Measurements from ENCODE around the gene CCDC182.

Gene CCDC182

DNA sequence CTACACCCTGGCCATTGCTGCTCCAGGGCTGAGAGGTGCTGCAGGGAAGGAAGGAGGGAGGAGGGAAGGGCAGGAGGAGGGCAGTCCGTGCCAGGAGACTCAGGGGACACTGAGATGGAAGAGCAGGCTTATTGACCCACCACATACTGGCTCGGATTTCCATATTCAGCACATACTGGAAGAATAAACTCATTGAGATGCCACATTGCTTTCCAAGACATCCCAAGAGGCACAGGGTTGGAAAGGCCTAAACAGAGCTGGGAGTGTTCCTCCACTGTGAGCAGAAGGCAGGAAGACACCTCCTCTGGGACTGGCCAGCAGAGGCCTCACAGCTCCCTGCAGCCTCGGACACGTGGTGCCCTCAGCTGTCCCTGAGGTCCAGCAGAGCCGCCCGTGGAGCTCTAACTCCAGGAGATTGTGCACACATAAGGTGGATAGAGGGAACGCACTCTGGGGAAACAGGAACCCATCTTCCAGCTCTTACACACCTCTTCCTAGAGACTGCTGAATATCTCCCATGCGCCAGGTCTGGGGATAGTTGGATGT lies 17.4 kb downstream of the CCDC182 start:
- Histone ChIP-seq H3K27ac (ENCODE audit: low read depth, low read length, poor library complexity, severe bottlenecking) (no peak overlapping the region), H3K79me2 (ENCODE audit: insufficient read depth, low read length) (no peaks in the 10 kb centered on the region), H3K4me3 (ENCODE audit: low read depth, low read length, poor library complexity, severe bottlenecking) (no peak overlapping the region), H2AFZ (ENCODE audit: low read length) (no peak overlapping the region), H3K9ac (ENCODE audit: low read length) (no peak overlapping the region), H3K4me1 (ENCODE audit: insufficient read depth, low read length, severe bottlenecking) (no peaks in the 10 kb centered on the region), H3K27me3 (ENCODE audit: insufficient read depth, low read length) (no peaks in the 10 kb centered on the region; the same call in 1 of the 2 replicates), H3K9me2 (ENCODE audit: low read depth, low read length) (no peaks in the 10 kb centered on the region), H4K20me1 (ENCODE audit: insufficient read depth, low read length) (no peaks in the 10 kb centered on the region), H3K4me2 (ENCODE audit: low read length) (no peak overlapping the region), H3K36me3 (ENCODE audit: insufficient read depth, low read length) (no peaks in the 10 kb centered on the region), H3K9me3 (ENCODE audit: low read length) (no peaks in the 10 kb centered on the region), H3F3A (ENCODE audit: insufficient read depth, low read length) (no peaks in the 10 kb centered on the region)
- TF ChIP-seq CTCF (IDR thresholded peaks at IDR 0.05; ENCODE audit: low read length) (no peak), EZH2 (IDR thresholded peaks at IDR 0.05; ENCODE audit: borderline replicate concordance, low read length) (no peak)

- TF ChIP-seq CTCF (IDR thresholded peaks at IDR 0.05; ENCODE audit: low read length) (no peak), EZH2 (IDR thresholded peaks at IDR 0.05; ENCODE audit: borderline replicate concordance, low read length) (no peak)
- no peaks in the 10 kb centered on the region for H4K20me1 ChIP-seq (ENCODE audit: insufficient read depth, low read length)
- no peak overlapping the region for H3K4me2 ChIP-seq (ENCODE audit: low read length)
- no peak overlapping the region for H3K27ac ChIP-seq (ENCODE audit: low read depth, low read length, poor library complexity, severe bottlenecking)
- H3K4me3 ChIP-seq (ENCODE audit: low read depth, low read length, poor library complexity, severe bottlenecking) = no peak overlapping the region
- no peaks in the 10 kb centered on the region for H3K9me2 ChIP-seq (ENCODE audit: low read depth, low read length)
- H3F3A ChIP-seq (ENCODE audit: insufficient read depth, low read length) = no peaks in the 10 kb centered on the region
- no peaks in the 10 kb centered on the region for H3K27me3 ChIP-seq (ENCODE audit: insufficient read depth, low read length)
- H3K4me1 ChIP-seq (ENCODE audit: insufficient read depth, low read length, severe bottlenecking) = no peaks in the 10 kb centered on the region
- no peaks in the 10 kb centered on the region for H3K36me3 ChIP-seq (ENCODE audit: insufficient read depth, low read length)
- no peaks in the 10 kb centered on the region for H3K79me2 ChIP-seq (ENCODE audit: insufficient read depth, low read length)
- H3K9me3 ChIP-seq (ENCODE audit: low read length) = no peaks in the 10 kb centered on the region
- no peak overlapping the region for H3K9ac ChIP-seq (ENCODE audit: low read length)
- H2AFZ ChIP-seq (ENCODE audit: low read length) = no peak overlapping the region
Measured at GRCh38 chr17:57726838-57727237, 18.3 kb downstream of the CCDC182 start.

- Histone ChIP-seq H3K36me3 (ENCODE audit: insufficient read depth, low read length) (no peaks in the 10 kb centered on the region), H3K27me3 (ENCODE audit: insufficient read depth, low read length) (no peaks in the 10 kb centered on the region), H3K9me3 (ENCODE audit: low read length) (no peaks in the 10 kb centered on the region), H2AFZ (ENCODE audit: low read length) (no peak overlapping the region), H3K9me2 (ENCODE audit: low read depth, low read length) (no peaks in the 10 kb centered on the region), H3K4me3 (ENCODE audit: low read depth, low read length, poor library complexity, severe bottlenecking) (no peak overlapping the region), H4K20me1 (ENCODE audit: insufficient read depth, low read length) (no peaks in the 10 kb centered on the region), H3K4me1 (ENCODE audit: insufficient read depth, low read length, severe bottlenecking) (no peaks in the 10 kb centered on the region), H3K4me2 (ENCODE audit: low read length) (no peak overlapping the region), H3K27ac (ENCODE audit: low read depth, low read length, poor library complexity, severe bottlenecking) (no peak overlapping the region), H3K79me2 (ENCODE audit: insufficient read depth, low read length) (no peaks in the 10 kb centered on the region), H3K9ac (ENCODE audit: low read length) (no peak overlapping the region), H3F3A (ENCODE audit: insufficient read depth, low read length) (no peaks in the 10 kb centered on the region)
- TF ChIP-seq CTCF (IDR thresholded peaks at IDR 0.05; ENCODE audit: low read length) = no peak
- TF ChIP-seq EZH2 (IDR thresholded peaks at IDR 0.05; ENCODE audit: borderline replicate concordance, low read length) = no peak
Measured at GRCh38 chr17:57726213-57726790, 18.8 kb downstream of the CCDC182 start.
